Psoas muscle (tissue), 8 donors: ENCODE measurements around the gene EHD4. TPM values are rescaled to one million over a fixed set of nuclear protein-coding genes. Genes with fewer than 3 reads are reported as not detected.

ENCODE experiments used
- ATAC-seq, 4 donors: fragments of 200-7000 bp; cut with Tn5 transposase; one replicate each; pipeline ENCODE4 v1.9.1; 2020; ENCODE audit warnings: moderate library complexity in 3 of 4, mild to moderate bottlenecking in 2 of 4
- DNase-seq, 2 donors: peaks; one replicate each; pipeline ENCODE4 v3.0.0-alpha.2; 2020
- H3K27ac ChIP-seq: fragments of 200-600 bp; one replicate; pipeline ENCODE4 v1.8.0; 2022
- H3K27me3 ChIP-seq, 3 donors: fragments of 200-600 bp in 1 of 3; one replicate each; pipeline versions ENCODE4 v1.6.1 to v1.8.0; 2013 to 2022; ENCODE audit warnings: low read length in 2 of 3, mild to moderate bottlenecking in 2 of 3, moderate library complexity in 1 of 3; ENCODE audit not compliant: insufficient read depth in 3 of 3
- H3K36me3 ChIP-seq, 2 donors: fragments of 200-600 bp in 1 of 2; one replicate each; pipeline versions ENCODE4 v1.6.1 to v1.8.0; 2013 to 2022; ENCODE audit warnings: low read depth in 1 of 2, mild to moderate bottlenecking in 1 of 2, moderate library complexity in 1 of 2; ENCODE audit not compliant: insufficient read depth in 1 of 2
- H3K4me1 ChIP-seq: fragments of 200-600 bp; one replicate; pipeline ENCODE4 v1.8.0; 2022
- H3K4me3 ChIP-seq: fragments of 200-600 bp; one replicate; pipeline ENCODE4 v1.8.0; 2022; ENCODE audit warnings: mild to moderate bottlenecking
- H3K9me3 ChIP-seq: fragments of 200-600 bp; one replicate; pipeline ENCODE4 v1.8.0; 2022
- CTCF ChIP-seq: fragments of 200-600 bp; IDR thresholded peaks from one replicate; pipeline ENCODE4 v1.8.0; 2022; ENCODE audit warnings: antibody characterized with exemption
- WGBS, 3 donors: extraction: QIAGEN DNeasy Blood & Tissue Kit; methylation state at CpG; one replicate each; pipeline versions ENCODE4 v1.1.6 to v1.1.7; 2013; 5-methylcytosine and 5-hydroxymethylcytosine counted together
- intact Hi-C, 2 donors: fragments of 100-400 bp; cut with DNase I; formaldehyde crosslinking; loops; one replicate each; pipeline versions ENCODE4 v1.11.0 to v1.14.2; 2022
- polyA plus RNA-seq, 3 donors: library from polyadenylated mRNA; stranded (reverse); fragments of 200-250 nt; gene quantifications; one replicate each; pipeline ENCODE4 v1.2.3, GENCODE V29; 2013
- total RNA-seq, 4 donors: library from RNA; stranded (reverse); fragmentation: NEBNext Ultra II Directional in 2 of 4; extraction: Animal tissue kit (Norgen Biotek cat#: 25700) in 2 of 4; gene quantifications; one replicate each; pipeline versions ENCODE4 v1.2.1 to v1.2.4, GENCODE V29; 2021 to 2023
- donor health status: healthy with polysubstance abuse.
- donor health status: DM: no; HTN: no; CAD: no; lungs with moderate emphysema.
- donor health status: Bipolar disorder and iron deficiency.
- donor health status: healthy.
- donor health status: DM: yes; HTN: yes; CAD: no.
- donor health status: DM: no; HTN: no; CAD: no.
- donor health status: DM: no; HTN: no; CAD: no.
- donor health status: DM: yes; HTN: yes; CAD: no.

The EHD4 gene
- total and polyA plus RNA-seq, 7 donors, result 1.7 to 9.6 (median 5.3) TPM

DNA sequence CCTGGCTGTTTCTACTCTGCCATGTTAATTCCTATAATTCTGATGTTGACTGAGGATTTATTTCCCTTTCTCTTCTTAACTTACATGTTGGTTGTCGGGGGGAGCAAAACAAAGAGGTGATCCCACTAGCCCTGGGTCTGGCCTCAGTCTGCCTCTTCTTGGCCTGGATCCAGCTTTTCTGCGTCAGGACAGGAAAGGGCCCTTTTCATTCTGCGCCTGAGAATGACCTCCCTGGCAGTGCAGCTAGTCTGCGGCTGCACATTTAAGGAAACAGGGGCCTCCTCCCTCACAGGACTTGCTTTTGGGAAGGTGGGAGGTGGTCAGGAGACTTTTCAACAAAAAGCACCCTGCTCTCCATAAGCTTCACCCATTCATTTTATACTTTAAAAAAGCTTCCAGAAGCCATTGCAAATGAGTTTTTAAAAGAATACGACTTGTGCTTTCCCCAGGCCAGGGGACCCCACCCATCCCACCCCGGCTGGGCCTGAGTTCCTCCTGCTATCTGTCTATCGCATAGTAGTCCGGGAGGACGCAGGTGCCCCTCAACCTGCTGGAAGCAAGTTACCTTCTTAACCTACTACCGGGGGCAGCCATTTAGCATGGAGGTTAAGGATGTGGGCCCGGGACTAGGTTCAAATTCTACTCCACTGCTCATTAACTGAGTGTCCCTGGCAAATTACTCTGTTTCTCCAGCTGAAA, 21.3 kb upstream of the EHD4 start:
- ATAC-seq (no peak), DNase-seq (peak in 1 of 2 donors; percentile 19)
- H3K27me3 ChIP-seq, result no peaks in the 10 kb centered on the region
- no peak overlapping the region for H3K4me3 ChIP-seq
- no peaks in the 10 kb centered on the region for H3K4me1 ChIP-seq
- 79 to 82% (median 80%) methylated on average over 11 of the region's 11 CpGs for WGBS, 3 donors
- no peaks in the 10 kb centered on the region for H3K36me3 ChIP-seq
- H3K9me3 ChIP-seq, result no peaks in the 10 kb centered on the region
- intact Hi-C loops, result no loop called here
- TF ChIP-seq CTCF, result no peak
- H3K27ac ChIP-seq, result no peak overlapping the region

- intact Hi-C loops, result no loop called here
Measured at GRCh38 chr15:41992803-41993190, 20.4 kb upstream of the EHD4 start.

GRCh38 chr15:41992151-41992802, 19.9 kb upstream of the EHD4 start:
- ATAC-seq, result no peak
- peak in 1 of 2 donors; percentile 34 for DNase-seq
- 92 to 93% (median 93%) methylated on average over 18 of the region's 18 CpGs for WGBS, 3 donors
- TF ChIP-seq CTCF, result no peak
- intact Hi-C loops, result no loop called here
- no peak overlapping the region for H3K4me3 ChIP-seq
- no peaks in the 10 kb centered on the region for H3K9me3 ChIP-seq
- no peaks in the 10 kb centered on the region for H3K27me3 ChIP-seq
- H3K36me3 ChIP-seq, result no peaks in the 10 kb centered on the region
- no peaks in the 10 kb centered on the region for H3K4me1 ChIP-seq
- no peak overlapping the region for H3K27ac ChIP-seq

More at GRCh38 chr15:41992803-41993190, 20.4 kb upstream of the EHD4 start:
- Histone ChIP-seq H3K27me3 (no peaks in the 10 kb centered on the region), H3K4me3 (no peak overlapping the region), H3K4me1 (no peaks in the 10 kb centered on the region), H3K27ac (no peak overlapping the region), H3K9me3 (no peaks in the 10 kb centered on the region), H3K36me3 (no peaks in the 10 kb centered on the region)
- DNase-seq, result peak in 1 of 2 donors; percentile 28
- 82 to 92% (median 90%) methylated on average over 7 of the region's 7 CpGs for WGBS, 3 donors
- no peak for TF ChIP-seq CTCF
- ATAC-seq, result no peak

GRCh38 chr15:41990691-41991090, 18.3 kb upstream of the EHD4 start:
- H3K4me3 ChIP-seq, result no peak overlapping the region
- ATAC-seq, result no peak
- H3K4me1 ChIP-seq, result no peaks in the 10 kb centered on the region
- WGBS, 3 donors, result 58 to 81% (median 64%) methylated on average over 3 of the region's 3 CpGs
- no peak overlapping the region for H3K27ac ChIP-seq
- H3K36me3 ChIP-seq, result no peaks in the 10 kb centered on the region
- H3K9me3 ChIP-seq, result no peaks in the 10 kb centered on the region
- no peak for TF ChIP-seq CTCF
- no peaks in the 10 kb centered on the region for H3K27me3 ChIP-seq
- no peak for DNase-seq
- intact Hi-C loops, result no loop called here
